Heart left ventricle (tissue), 13 donors: ENCODE data around the gene DYNC1I2.
"Not testable (repeated sequence)": the region's sequence is repeated elsewhere in the genome, so short reads cannot be mapped to it uniquely, and the experiment has no call there.

Source experiments
- POLR2A ChIP-seq, 2 donors: fragments of 450-650 bp; IDR thresholded peaks; one replicate each; pipeline ENCODE4 v1.6.1; 2017; ENCODE audit warnings: antibody characterized with exemption in 2 of 2, mild to moderate bottlenecking in 2 of 2, moderate library complexity in 2 of 2
- TF ChIP-seq, protein P1 (sequence below), 12 donors: fragments of 200-600 bp; sonication (generic) in 4 of 12; IDR thresholded peaks; one replicate each; pipeline versions ENCODE4 v1.5.0 to v1.8.0; 2018 to 2022; ENCODE audit warnings: antibody characterized with exemption in 12 of 12, mild to moderate bottlenecking in 5 of 12
- donor health status: ischemic (EF 13 %, LVEDD 7.1; RV severe dilation, severe dysfunction).
- donor health status: DM: no; HTN: yes; CAD: no.
- donor health status: DM: no; HTN: no; CAD: no.
- donor health status: ischemic (EF 25% LVEDD 6.9; RV normal size, moderate dysfunction).
- donor health status: ischemic (EF 25% LVEDD 5.7; RV mildly dilated, moderate dysfunction).
- donor health status: ischemic (EF 35%, LVEDD 5.7; RV mildly dilated, moderate dysfunction).
- donor health status: nonischemic (EF 11% LVEDD 7.7; RV severe dilation, severe dysfunction).
- donor health status: DM: yes; HTN: yes; CAD: no.
- donor health status: PGD.
- donor health status: ischemic (EF 29% LVEDD 5.4; RV normal size, mild dysfunction).
- donor health status: nonischemic (EF 23%, LVEDD 6.1; RV moderate dilation, normal function).

GRCh38 chr2:171758762-171759161, 71.5 kb downstream of the DYNC1I2 start:
- TF ChIP-seq, protein P1, sequence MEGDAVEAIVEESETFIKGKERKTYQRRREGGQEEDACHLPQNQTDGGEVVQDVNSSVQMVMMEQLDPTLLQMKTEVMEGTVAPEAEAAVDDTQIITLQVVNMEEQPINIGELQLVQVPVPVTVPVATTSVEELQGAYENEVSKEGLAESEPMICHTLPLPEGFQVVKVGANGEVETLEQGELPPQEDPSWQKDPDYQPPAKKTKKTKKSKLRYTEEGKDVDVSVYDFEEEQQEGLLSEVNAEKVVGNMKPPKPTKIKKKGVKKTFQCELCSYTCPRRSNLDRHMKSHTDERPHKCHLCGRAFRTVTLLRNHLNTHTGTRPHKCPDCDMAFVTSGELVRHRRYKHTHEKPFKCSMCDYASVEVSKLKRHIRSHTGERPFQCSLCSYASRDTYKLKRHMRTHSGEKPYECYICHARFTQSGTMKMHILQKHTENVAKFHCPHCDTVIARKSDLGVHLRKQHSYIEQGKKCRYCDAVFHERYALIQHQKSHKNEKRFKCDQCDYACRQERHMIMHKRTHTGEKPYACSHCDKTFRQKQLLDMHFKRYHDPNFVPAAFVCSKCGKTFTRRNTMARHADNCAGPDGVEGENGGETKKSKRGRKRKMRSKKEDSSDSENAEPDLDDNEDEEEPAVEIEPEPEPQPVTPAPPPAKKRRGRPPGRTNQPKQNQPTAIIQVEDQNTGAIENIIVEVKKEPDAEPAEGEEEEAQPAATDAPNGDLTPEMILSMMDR (IDR thresholded peaks at IDR 0.05): not testable (repeated sequence)
- not testable (repeated sequence) for TF ChIP-seq POLR2A (IDR thresholded peaks at IDR 0.05)
